K562 (cell line): ENCODE data around the gene CAPN13.

Experiments
- TARDBP ChIP-seq: fragments of 450-650 bp; IDR thresholded peaks from 2 replicates; pipeline ENCODE4 v1.6.1; 2016
- ZNF146 ChIP-seq: IDR thresholded peaks from one replicate; pipeline ENCODE4 v1.6.1; 2018; ENCODE audit warnings: missing compliant biosample characterization; ENCODE audit not compliant: unreplicated experiment
- TF ChIP-seq, protein P1 (sequence below), 3 experiments: IDR thresholded peaks in 2 of 3; conservative IDR thresholded peaks in 1 of 3; 2 replicates each; pipeline ENCODE4 v1.5.1; 2011 to 2012; ENCODE audit warnings: low read length in 3 of 3, mild to moderate bottlenecking in 3 of 3, control low read depth in 2 of 3, improper control_type of control experiment in 1 of 3, inconsistent platforms in 1 of 3, low read depth in 1 of 3, mixed read lengths in 1 of 3, moderate library complexity in 1 of 3; ENCODE audit not compliant: insufficient read depth in 2 of 3

DNA sequence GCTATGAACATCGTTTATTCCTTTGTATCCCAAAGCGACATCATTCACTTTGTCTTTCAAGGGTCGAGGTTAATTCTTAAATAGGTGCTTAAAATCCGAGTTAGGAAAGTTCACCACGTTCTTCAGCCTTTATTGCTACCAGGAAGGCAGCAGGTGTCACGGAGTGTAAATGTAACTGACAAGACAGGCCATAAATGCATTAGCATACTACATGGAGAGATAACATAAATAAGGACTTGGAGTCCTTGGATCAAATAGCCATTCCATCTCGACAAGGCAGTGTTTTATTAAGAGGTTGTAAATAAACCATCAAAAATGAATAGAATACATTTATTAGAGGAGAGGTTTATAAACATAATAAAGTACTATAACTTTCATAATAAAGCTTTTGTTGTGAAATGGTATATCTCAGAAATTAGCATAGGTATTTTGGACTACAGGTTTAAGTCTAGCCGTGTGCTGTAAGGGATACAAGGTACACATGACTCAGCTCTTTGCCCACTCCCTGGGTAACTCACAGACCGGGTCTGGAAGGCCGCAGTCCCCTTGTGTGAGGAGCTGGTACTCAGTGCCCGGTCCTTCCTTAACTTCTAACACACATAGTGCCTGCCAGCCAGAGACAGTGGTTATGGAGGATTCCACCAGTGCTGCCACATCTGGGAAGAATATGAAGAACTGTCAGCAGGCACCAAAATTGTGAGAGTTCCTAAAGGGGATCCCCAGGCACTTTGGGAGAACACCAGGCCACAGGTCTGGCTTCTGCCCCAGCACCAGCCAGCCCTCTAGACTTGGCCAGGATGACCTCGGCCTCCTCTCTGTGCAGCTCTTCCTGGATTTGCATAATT lies 29.4 kb downstream of the CAPN13 start:
- TF ChIP-seq ZNF146 = no peak
- TF ChIP-seq, protein P1, sequence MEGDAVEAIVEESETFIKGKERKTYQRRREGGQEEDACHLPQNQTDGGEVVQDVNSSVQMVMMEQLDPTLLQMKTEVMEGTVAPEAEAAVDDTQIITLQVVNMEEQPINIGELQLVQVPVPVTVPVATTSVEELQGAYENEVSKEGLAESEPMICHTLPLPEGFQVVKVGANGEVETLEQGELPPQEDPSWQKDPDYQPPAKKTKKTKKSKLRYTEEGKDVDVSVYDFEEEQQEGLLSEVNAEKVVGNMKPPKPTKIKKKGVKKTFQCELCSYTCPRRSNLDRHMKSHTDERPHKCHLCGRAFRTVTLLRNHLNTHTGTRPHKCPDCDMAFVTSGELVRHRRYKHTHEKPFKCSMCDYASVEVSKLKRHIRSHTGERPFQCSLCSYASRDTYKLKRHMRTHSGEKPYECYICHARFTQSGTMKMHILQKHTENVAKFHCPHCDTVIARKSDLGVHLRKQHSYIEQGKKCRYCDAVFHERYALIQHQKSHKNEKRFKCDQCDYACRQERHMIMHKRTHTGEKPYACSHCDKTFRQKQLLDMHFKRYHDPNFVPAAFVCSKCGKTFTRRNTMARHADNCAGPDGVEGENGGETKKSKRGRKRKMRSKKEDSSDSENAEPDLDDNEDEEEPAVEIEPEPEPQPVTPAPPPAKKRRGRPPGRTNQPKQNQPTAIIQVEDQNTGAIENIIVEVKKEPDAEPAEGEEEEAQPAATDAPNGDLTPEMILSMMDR (IDR thresholded peaks at IDR 0.05 in 2 of 3, conservative IDR thresholded peaks at IDR 0.05 in 1 of 3; ENCODE audit: insufficient read depth in 2 of 3, low read depth in 1 of 3, low read length in 3 of 3) = no peak
- no peak for TF ChIP-seq TARDBP
